Mesodermal cell (in vitro differentiated cells): ENCODE data around the gene PPA1.
"Not testable (repeated sequence)": the region's sequence is repeated elsewhere in the genome, so short reads cannot be mapped to it uniquely, and the experiment has no call there.

ENCODE experiments used
- H3K27ac ChIP-seq: 2 replicates; pipeline ENCODE4 v1.7.0; 2013; ENCODE audit warnings: mild to moderate bottlenecking, low read depth, low read length, moderate library complexity; ENCODE audit not compliant: severe bottlenecking
- H3K36me3 ChIP-seq: 2 replicates; pipeline ENCODE4 v1.7.1; 2013; ENCODE audit warnings: mild to moderate bottlenecking, low read length, moderate library complexity; ENCODE audit not compliant: control insufficient read depth, insufficient read depth
- H3K4me1 ChIP-seq: one replicate; pipeline ENCODE4 v1.7.1; 2013; ENCODE audit warnings: mild to moderate bottlenecking, low read length; ENCODE audit not compliant: insufficient read depth, control insufficient read depth, poor library complexity, severe bottlenecking
- H3K4me3 ChIP-seq: 2 replicates; pipeline ENCODE4 v1.7.0; 2013; ENCODE audit warnings: low read length, control low read depth, mild to moderate bottlenecking; ENCODE audit not compliant: insufficient read depth, poor library complexity, severe bottlenecking; ENCODE audit errors: extremely low read depth
- H3K9me3 ChIP-seq: 2 replicates; pipeline ENCODE4 v1.7.1; 2013; ENCODE audit warnings: mild to moderate bottlenecking, low read length, moderate library complexity; ENCODE audit not compliant: control insufficient read depth
- WGBS, 2 experiments: methylation state at CpG; one replicate each; pipeline ENCODE4 v1.1.5; 2013; ENCODE audit warnings: missing lambda C conversion rate in 2 of 2; ENCODE audit not compliant: insufficient coverage in 2 of 2; 5-methylcytosine and 5-hydroxymethylcytosine counted together

The PPA1 gene

GRCh38 chr10:70167246-70167645 is 66.0 kb downstream of the PPA1 start:
- H3K4me1 ChIP-seq = no peaks in the 10 kb centered on the region
- H3K36me3 ChIP-seq = peaks cover 50% of the 10 kb centered on the region
- no peak overlapping the region for H3K27ac ChIP-seq
- WGBS, 2 experiments = 89 to 100% methylated on average over 5 to 7 of the region's 7 CpGs
- H3K9me3 ChIP-seq = no peaks in the 10 kb centered on the region
- no peak overlapping the region for H3K4me3 ChIP-seq

- H3K36me3 ChIP-seq = peaks cover 58% of the 10 kb centered on the region
- WGBS, 2 experiments = 100% methylated on average over 1 to 2 of the region's 3 CpGs
These were observed 66.8 kb downstream of the PPA1 start for GRCh38 chr10:70166394-70166793.

GRCh38 chr10:70164163-70164562 is 69.1 kb downstream of the PPA1 start:
- Histone ChIP-seq H3K9me3 (no peaks in the 10 kb centered on the region), H3K36me3 (peaks cover 73% of the 10 kb centered on the region), H3K27ac (no peak overlapping the region), H3K4me3 (no peak overlapping the region), H3K4me1 (no peaks in the 10 kb centered on the region)
- WGBS, 2 experiments = 80 to 86% methylated on average over 1 to 2 of the region's 3 CpGs

More at GRCh38 chr10:70166394-70166793, 66.8 kb downstream of the PPA1 start:
- Histone ChIP-seq H3K27ac (no peak overlapping the region), H3K9me3 (no peaks in the 10 kb centered on the region), H3K4me1 (no peaks in the 10 kb centered on the region), H3K4me3 (no peak overlapping the region)

- Histone ChIP-seq H3K4me1 (no peaks in the 10 kb centered on the region), H3K4me3 (no peak overlapping the region), H3K27ac (no peak overlapping the region), H3K36me3 (peaks cover 76% of the 10 kb centered on the region), H3K9me3 (no peaks in the 10 kb centered on the region)
- WGBS, 2 experiments = 92 to 94% methylated on average over 3 to 4 of the region's 4 CpGs
These were observed 69.8 kb downstream of the PPA1 start for GRCh38 chr10:70163448-70163847.

- Histone ChIP-seq H3K9me3 (no peaks in the 10 kb centered on the region), H3K4me1 (no peaks in the 10 kb centered on the region), H3K36me3 (peaks cover 76% of the 10 kb centered on the region), H3K27ac (no peak overlapping the region), H3K4me3 (no peak overlapping the region)
- no CpG with 5 or more reads among the region's 1 CpG for WGBS, 2 experiments
These were observed 70.4 kb downstream of the PPA1 start for GRCh38 chr10:70162892-70163201.

GRCh38 chr10:70162151-70162891 is 70.9 kb downstream of the PPA1 start:
- no peak overlapping the region for H3K4me3 ChIP-seq
- peaks cover 76% of the 10 kb centered on the region for H3K36me3 ChIP-seq
- no peaks in the 10 kb centered on the region for H3K9me3 ChIP-seq
- no peaks in the 10 kb centered on the region for H3K4me1 ChIP-seq
- H3K27ac ChIP-seq = no peak overlapping the region
- WGBS, 2 experiments = 75 to 90% methylated on average over 1 of the region's 2 CpGs

- no CpG with 5 or more reads among the region's 1 CpG for WGBS, 2 experiments
- H3K36me3 ChIP-seq = peaks cover 79% of the 10 kb centered on the region
- no peak overlapping the region for H3K4me3 ChIP-seq
- no peaks in the 10 kb centered on the region for H3K4me1 ChIP-seq
- H3K27ac ChIP-seq = no peak overlapping the region
- no peaks in the 10 kb centered on the region for H3K9me3 ChIP-seq
These were observed 72.4 kb downstream of the PPA1 start for GRCh38 chr10:70160798-70161197.

GRCh38 chr10:70159366-70159765 is 73.9 kb downstream of the PPA1 start:
- 40 to 83% methylated on average over 1 of the region's 3 CpGs for WGBS, 2 experiments
- H3K27ac ChIP-seq, H3K4me3 ChIP-seq, H3K4me1 ChIP-seq, H3K9me3 ChIP-seq: not testable (repeated sequence)
- peaks cover 78% of the 10 kb centered on the region for H3K36me3 ChIP-seq

- WGBS, 2 experiments = 92 to 93% methylated on average over 1 to 2 of the region's 2 CpGs
- Histone ChIP-seq H3K4me3 (no peak overlapping the region), H3K9me3 (no peaks in the 10 kb centered on the region), H3K4me1 (no peaks in the 10 kb centered on the region), H3K36me3 (peaks cover 82% of the 10 kb centered on the region), H3K27ac (no peak overlapping the region)
These were observed 75.1 kb downstream of the PPA1 start for GRCh38 chr10:70158113-70158512.

GRCh38 chr10:70155255-70155838 is 77.9 kb downstream of the PPA1 start:
- no peak overlapping the region for H3K4me3 ChIP-seq
- H3K27ac ChIP-seq = no peak overlapping the region
- H3K36me3 ChIP-seq = peaks cover 89% of the 10 kb centered on the region
- H3K4me1 ChIP-seq = no peaks in the 10 kb centered on the region
- 45 to 64% methylated on average over 2 to 3 of the region's 3 CpGs for WGBS, 2 experiments
- H3K9me3 ChIP-seq = no peaks in the 10 kb centered on the region
